Ishikawa (cell line): ENCODE data around the gene OR7A5.

Source experiments
- CEBPB ChIP-seq: IDR thresholded peaks from 2 replicates; pipeline ENCODE4 v1.6.1; 2012
- EP300 ChIP-seq: IDR thresholded peaks from 2 replicates; pipeline ENCODE4 v1.6.1; 2012; ENCODE audit warnings: borderline replicate concordance
- FOXM1 ChIP-seq: IDR thresholded peaks from 2 replicates; pipeline ENCODE4 v1.6.1; 2012; ENCODE audit warnings: low read depth, borderline replicate concordance
- RAD21 ChIP-seq: IDR thresholded peaks from 2 replicates; pipeline ENCODE4 v1.6.1; 2012; ENCODE audit warnings: low read depth
- TCF12 ChIP-seq: IDR thresholded peaks from 2 replicates; pipeline ENCODE4 v1.6.1; 2012; ENCODE audit warnings: low read depth
- TEAD4 ChIP-seq: IDR thresholded peaks from 2 replicates; pipeline ENCODE4 v1.6.1; 2012
- USF1 ChIP-seq: IDR thresholded peaks from 2 replicates; pipeline ENCODE4 v1.6.1; 2012

GRCh38 chr19:14837391-14837790 is 2.4 kb upstream of the OR7A5 start:
- TF ChIP-seq EP300, result no peak
- TF ChIP-seq TCF12, result no peak
- no peak for TF ChIP-seq TEAD4
- TF ChIP-seq USF1, result no peak
- no peak for TF ChIP-seq FOXM1
- no peak for TF ChIP-seq CEBPB
- no peak for TF ChIP-seq RAD21
